H1 (cell line): Measurements from ENCODE around the gene KRT1. TPM values are rescaled to one million over a fixed set of nuclear protein-coding genes. Genes with fewer than 3 reads are reported as not detected.

Experiments
- EZH2 ChIP-seq: fragments of 200-600 bp; sonication (generic); IDR thresholded peaks from 2 replicates; pipeline ENCODE4 v1.7.1; 2012; ENCODE audit warnings: low read depth, mild to moderate bottlenecking, moderate library complexity, low read length, inconsistent platforms; ENCODE audit not compliant: severe bottlenecking
- polyA plus RNA-seq, 7 experiments: library from polyadenylated mRNA; depleted of rRNA in 3 of 7; stranded (reverse) in 5 of 7; unstranded in 2 of 7; fragments of >200 nt in 5 of 7; fragments of 200-250 nt in 2 of 7; gene quantifications; 1 replicate in 5 of 7; 2 replicates in 1 of 7; 4 replicates in 1 of 7; pipeline versions ENCODE4 v1.2.1 to v1.2.3, GENCODE V29; 2011 to 2013; ENCODE audit warnings: missing spikeins in 2 of 7, mixed read lengths in 2 of 7
- total RNA-seq: library from RNA; stranded (reverse); fragmentation: NEBNext Ultra II Directional; extraction: Animal tissue kit (Norgen Biotek cat#: 25700); gene quantifications from 2 replicates; pipeline ENCODE4 v1.2.1, GENCODE V29; 2021

The KRT1 gene
- total and polyA plus RNA-seq, 2 of the 8 experiments (the other 6 are each of a cell fraction or from before 2014, with no cell fraction given) = not detected

GRCh38 chr12:52672321-52672933 is 7.8 kb downstream of the KRT1 start (continued):
- no peak for TF ChIP-seq EZH2
